ENCODE measurements around the gene OCRL.
"Not testable (repeated sequence)": the region's sequence is repeated elsewhere in the genome, so short reads cannot be mapped to it uniquely, and the experiment has no call there.

Gene OCRL

GRCh38 chrX:129534816-129535578, 5.1 kb upstream of the OCRL start:
- DNase-seq (ENCODE audit: low read depth in 1 of 2, low spot score in 1 of 2) = no peak

GRCh38 chrX:129540722-129541184, 694 bp downstream of the OCRL start:
- DNase-seq (ENCODE audit: low read depth in 1 of 2, low spot score in 1 of 2) = no peak

- DNase-seq (ENCODE audit: low read depth in 1 of 2, low spot score in 1 of 2) = no peak
These were observed 4.7 kb downstream of the OCRL start for GRCh38 chrX:129544780-129545179.

GRCh38 chrX:129545408-129545807, 5.3 kb downstream of the OCRL start:
- DNase-seq (ENCODE audit: low read depth in 1 of 2, low spot score in 1 of 2) = no peak

- DNase-seq (ENCODE audit: low read depth in 1 of 2, low spot score in 1 of 2) = no peak
These were observed 9.1 kb downstream of the OCRL start for GRCh38 chrX:129549124-129549523.

GRCh38 chrX:129553619-129554288, 13.7 kb downstream of the OCRL start:
- no peak for DNase-seq (ENCODE audit: low read depth in 1 of 2, low spot score in 1 of 2)

GRCh38 chrX:129554816-129555215, 14.8 kb downstream of the OCRL start:
- DNase-seq (ENCODE audit: low read depth in 1 of 2, low spot score in 1 of 2) = not testable (repeated sequence)

- no peak for DNase-seq (ENCODE audit: low read depth in 1 of 2, low spot score in 1 of 2)
These were observed 16.8 kb downstream of the OCRL start for GRCh38 chrX:129556806-129557315.

- DNase-seq (ENCODE audit: low read depth in 1 of 2, low spot score in 1 of 2) = no peak
These were observed 17.9 kb downstream of the OCRL start for GRCh38 chrX:129557844-129558480.

GRCh38 chrX:129559783-129560182, 19.7 kb downstream of the OCRL start:
- no peak for DNase-seq (ENCODE audit: low read depth in 1 of 2, low spot score in 1 of 2)

- no peak for DNase-seq (ENCODE audit: low read depth in 1 of 2, low spot score in 1 of 2)
These were observed 21.4 kb downstream of the OCRL start for GRCh38 chrX:129561453-129561852.

GRCh38 chrX:129564345-129564744, 24.3 kb downstream of the OCRL start:
- not testable (repeated sequence) for DNase-seq (ENCODE audit: low read depth in 1 of 2, low spot score in 1 of 2)

GRCh38 chrX:129565046-129565650, 25.1 kb downstream of the OCRL start:
- DNase-seq (ENCODE audit: low read depth in 1 of 2, low spot score in 1 of 2) = no peak

- no peak for DNase-seq (ENCODE audit: low read depth in 1 of 2, low spot score in 1 of 2)
These were observed 26.0 kb downstream of the OCRL start for GRCh38 chrX:129566073-129566472.

GRCh38 chrX:129568349-129568748, 28.3 kb downstream of the OCRL start:
- DNase-seq (ENCODE audit: low read depth in 1 of 2, low spot score in 1 of 2) = no peak

GRCh38 chrX:129572422-129572821, 32.4 kb downstream of the OCRL start:
- DNase-seq (ENCODE audit: low read depth in 1 of 2, low spot score in 1 of 2) = no peak

GRCh38 chrX:129573652-129574051, 33.6 kb downstream of the OCRL start:
- not testable (repeated sequence) for DNase-seq (ENCODE audit: low read depth in 1 of 2, low spot score in 1 of 2)

- DNase-seq (ENCODE audit: low read depth in 1 of 2, low spot score in 1 of 2) = no peak
These were observed 34.2 kb downstream of the OCRL start for GRCh38 chrX:129574214-129574613.

- DNase-seq (ENCODE audit: low read depth in 1 of 2, low spot score in 1 of 2) = no peak
These were observed 36.5 kb downstream of the OCRL start for GRCh38 chrX:129576539-129576938.

- no peak for DNase-seq (ENCODE audit: low read depth in 1 of 2, low spot score in 1 of 2)
These were observed 37.4 kb downstream of the OCRL start for GRCh38 chrX:129577473-129577872.

- DNase-seq (ENCODE audit: low read depth in 1 of 2, low spot score in 1 of 2) = no peak
These were observed 37.8 kb downstream of the OCRL start for GRCh38 chrX:129577877-129578276.

All from activated CD4-positive, alpha-beta T cell treated with anti-CD3 and anti-CD28 coated beads, Interleukin-2, amount 50 U/mL, for 24 hours (primary cell).